Measurements from ENCODE around the gene PLCB2. TPM values are rescaled to one million over a fixed set of nuclear protein-coding genes. Genes with fewer than 3 reads are reported as not detected.

The PLCB2 gene
- total and polyA plus RNA-seq, 9 of the 15 experiments (the other 6 are each of a cell fraction or from before 2014, with no cell fraction given), result 0.37 to 12.3 (median 8.0) TPM

DNA sequence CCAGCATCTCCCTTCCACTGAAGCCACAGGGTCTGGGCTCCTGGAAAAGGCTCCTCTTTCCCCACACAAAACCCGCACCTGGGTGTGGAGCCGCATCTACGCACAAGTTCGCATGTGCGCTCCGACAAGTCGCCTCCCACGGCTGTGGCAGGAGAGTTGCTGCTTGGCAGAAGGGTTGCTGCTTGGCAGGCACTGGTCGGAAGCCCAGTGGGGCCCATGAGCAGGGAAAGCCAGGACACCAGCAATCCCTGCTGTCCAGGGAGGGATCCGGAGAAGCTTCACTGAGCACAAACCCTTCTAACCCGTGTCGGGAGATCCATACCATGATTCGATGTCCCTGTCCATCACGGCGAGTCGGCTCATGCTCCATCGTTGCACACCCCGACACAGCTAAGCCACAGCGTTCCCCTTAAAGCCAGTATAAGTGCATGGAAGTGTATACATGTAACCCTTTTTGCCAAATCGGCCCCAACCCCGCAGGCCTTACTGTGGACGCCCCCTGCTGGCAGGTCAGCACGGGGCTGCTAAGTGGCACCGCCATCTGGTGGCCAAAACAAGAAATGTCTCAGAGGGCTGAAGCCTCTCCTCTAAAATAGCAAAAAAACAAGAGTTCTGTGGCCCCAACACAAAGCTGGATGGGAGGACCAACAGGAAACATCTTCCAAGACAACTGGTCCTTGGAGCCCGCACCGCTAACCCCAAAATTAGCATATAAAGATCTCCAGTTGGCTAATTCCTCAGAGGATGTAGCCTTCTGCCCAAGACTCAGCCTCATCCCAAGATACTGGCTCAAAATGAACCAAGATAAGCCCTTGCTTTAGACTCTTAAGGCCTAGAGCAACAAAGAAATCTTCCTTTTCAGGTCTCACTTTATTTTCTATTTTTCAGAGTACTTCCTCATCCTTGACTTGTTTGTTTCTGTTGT lies 33.1 kb downstream of the PLCB2 start (continued):
- TF ChIP-seq, protein P1, sequence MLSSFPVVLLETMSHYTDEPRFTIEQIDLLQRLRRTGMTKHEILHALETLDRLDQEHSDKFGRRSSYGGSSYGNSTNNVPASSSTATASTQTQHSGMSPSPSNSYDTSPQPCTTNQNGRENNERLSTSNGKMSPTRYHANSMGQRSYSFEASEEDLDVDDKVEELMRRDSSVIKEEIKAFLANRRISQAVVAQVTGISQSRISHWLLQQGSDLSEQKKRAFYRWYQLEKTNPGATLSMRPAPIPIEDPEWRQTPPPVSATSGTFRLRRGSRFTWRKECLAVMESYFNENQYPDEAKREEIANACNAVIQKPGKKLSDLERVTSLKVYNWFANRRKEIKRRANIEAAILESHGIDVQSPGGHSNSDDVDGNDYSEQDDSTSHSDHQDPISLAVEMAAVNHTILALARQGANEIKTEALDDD (IDR thresholded peaks at IDR 0.05), result no peak
- TF ChIP-seq MTA3 (IDR thresholded peaks at IDR 0.05; ENCODE audit: borderline replicate concordance) (peak; percentile 24; the same call in 1 of the 2 replicates), RBBP5 (IDR thresholded peaks at IDR 0.05; ENCODE audit: borderline replicate concordance, insufficient read depth, low read length, poor library complexity, severe bottlenecking) (no peak), TBP (optimal IDR thresholded peaks at IDR 0.05; ENCODE audit: low read depth, low read length) (peak; percentile 13), PHF20 (IDR thresholded peaks at IDR 0.05; ENCODE audit: partially characterized antibody) (no peak), NELFE (IDR thresholded peaks at IDR 0.05; ENCODE audit: insufficient read depth, insufficient read length) (no peak), ERF (CRISPR knock-in tag; IDR thresholded peaks at IDR 0.05) (no peak), CHD4 (IDR thresholded peaks at IDR 0.05; ENCODE audit: insufficient read depth, insufficient replicate concordance, low read depth, low read length, poor library complexity, severe bottlenecking) (no peak), SRF (CRISPR knock-in tag; IDR thresholded peaks at IDR 0.05) (no peak), STAT5A (IDR thresholded peaks at IDR 0.05; ENCODE audit: borderline replicate concordance, low read length) (no peak), HSF4 (CRISPR knock-in tag; IDR thresholded peaks at IDR 0.05; ENCODE audit: borderline replicate concordance) (no peak), MAZ (CRISPR knock-in tag; conservative IDR thresholded peaks at IDR 0.05 in 1 of 2, IDR thresholded peaks at IDR 0.05 in 1 of 2) (peak; percentile 18 to 89; a peak in 2 of 4 replicates), ZNF263 (CRISPR knock-in tag; IDR thresholded peaks at IDR 0.05; ENCODE audit: borderline replicate concordance) (no peak), MXI1 (IDR thresholded peaks at IDR 0.05; ENCODE audit: low read depth, low read length) (no peak), HCFC1 (IDR thresholded peaks at IDR 0.05; ENCODE audit: low read depth, low read length) (peak; percentile 49; the same call in 1 of the 2 replicates), GABPB1 (CRISPR knock-in tag; IDR thresholded peaks at IDR 0.05) (peak; percentile 61; the same call in 1 of the 2 replicates), EP300 (IDR thresholded peaks at IDR 0.05; ENCODE audit: low read length) (0 out of 2 replicates have a peak, but pooled peaks have one; percentile 13)
- TF ChIP-seq, protein P2, sequence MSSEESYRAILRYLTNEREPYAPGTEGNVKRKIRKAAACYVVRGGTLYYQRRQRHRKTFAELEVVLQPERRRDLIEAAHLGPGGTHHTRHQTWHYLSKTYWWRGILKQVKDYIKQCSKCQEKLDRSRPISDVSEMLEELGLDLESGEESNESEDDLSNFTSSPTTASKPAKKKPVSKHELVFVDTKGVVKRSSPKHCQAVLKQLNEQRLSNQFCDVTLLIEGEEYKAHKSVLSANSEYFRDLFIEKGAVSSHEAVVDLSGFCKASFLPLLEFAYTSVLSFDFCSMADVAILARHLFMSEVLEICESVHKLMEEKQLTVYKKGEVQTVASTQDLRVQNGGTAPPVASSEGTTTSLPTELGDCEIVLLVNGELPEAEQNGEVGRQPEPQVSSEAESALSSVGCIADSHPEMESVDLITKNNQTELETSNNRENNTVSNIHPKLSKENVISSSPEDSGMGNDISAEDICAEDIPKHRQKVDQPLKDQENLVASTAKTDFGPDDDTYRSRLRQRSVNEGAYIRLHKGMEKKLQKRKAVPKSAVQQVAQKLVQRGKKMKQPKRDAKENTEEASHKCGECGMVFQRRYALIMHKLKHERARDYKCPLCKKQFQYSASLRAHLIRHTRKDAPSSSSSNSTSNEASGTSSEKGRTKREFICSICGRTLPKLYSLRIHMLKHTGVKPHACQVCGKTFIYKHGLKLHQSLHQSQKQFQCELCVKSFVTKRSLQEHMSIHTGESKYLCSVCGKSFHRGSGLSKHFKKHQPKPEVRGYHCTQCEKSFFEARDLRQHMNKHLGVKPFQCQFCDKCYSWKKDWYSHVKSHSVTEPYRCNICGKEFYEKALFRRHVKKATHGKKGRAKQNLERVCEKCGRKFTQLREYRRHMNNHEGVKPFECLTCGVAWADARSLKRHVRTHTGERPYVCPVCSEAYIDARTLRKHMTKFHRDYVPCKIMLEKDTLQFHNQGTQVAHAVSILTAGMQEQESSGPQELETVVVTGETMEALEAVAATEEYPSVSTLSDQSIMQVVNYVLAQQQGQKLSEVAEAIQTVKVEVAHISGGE (CRISPR knock-in tag; IDR thresholded peaks at IDR 0.05), result no peak
- TF ChIP-seq, protein P3, sequence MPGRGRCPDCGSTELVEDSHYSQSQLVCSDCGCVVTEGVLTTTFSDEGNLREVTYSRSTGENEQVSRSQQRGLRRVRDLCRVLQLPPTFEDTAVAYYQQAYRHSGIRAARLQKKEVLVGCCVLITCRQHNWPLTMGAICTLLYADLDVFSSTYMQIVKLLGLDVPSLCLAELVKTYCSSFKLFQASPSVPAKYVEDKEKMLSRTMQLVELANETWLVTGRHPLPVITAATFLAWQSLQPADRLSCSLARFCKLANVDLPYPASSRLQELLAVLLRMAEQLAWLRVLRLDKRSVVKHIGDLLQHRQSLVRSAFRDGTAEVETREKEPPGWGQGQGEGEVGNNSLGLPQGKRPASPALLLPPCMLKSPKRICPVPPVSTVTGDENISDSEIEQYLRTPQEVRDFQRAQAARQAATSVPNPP (IDR thresholded peaks at IDR 0.05; ENCODE audit: borderline replicate concordance, insufficient read depth, insufficient read length), result no peak
